ENCODE data around the gene ISYNA1.

ISYNA1 gene

GRCh38 chr19:18390065-18390907 lies 47.6 kb downstream of the ISYNA1 start:
- DNase-seq = no peak

DNA sequence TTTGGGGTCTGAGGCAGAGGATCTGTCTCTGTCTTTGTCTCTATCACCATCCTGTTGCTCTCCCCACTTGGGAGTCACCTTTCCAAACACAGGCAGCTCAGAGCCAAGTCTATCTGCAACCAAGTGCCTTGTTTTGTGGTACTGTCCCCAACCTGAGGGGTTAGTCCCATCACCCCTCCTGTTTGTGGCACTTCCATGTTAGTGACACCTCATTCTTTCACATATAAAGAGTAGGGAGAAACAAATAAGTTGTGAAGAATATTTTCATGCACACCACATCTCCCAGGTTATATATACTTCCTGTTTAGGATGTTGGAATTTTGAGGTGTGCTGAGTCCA lies 48.2 kb downstream of the ISYNA1 start:
- DNase-seq = no peak

- DNase-seq = no peak
These were observed 48.8 kb downstream of the ISYNA1 start for GRCh38 chr19:18388960-18389725.

DNA sequence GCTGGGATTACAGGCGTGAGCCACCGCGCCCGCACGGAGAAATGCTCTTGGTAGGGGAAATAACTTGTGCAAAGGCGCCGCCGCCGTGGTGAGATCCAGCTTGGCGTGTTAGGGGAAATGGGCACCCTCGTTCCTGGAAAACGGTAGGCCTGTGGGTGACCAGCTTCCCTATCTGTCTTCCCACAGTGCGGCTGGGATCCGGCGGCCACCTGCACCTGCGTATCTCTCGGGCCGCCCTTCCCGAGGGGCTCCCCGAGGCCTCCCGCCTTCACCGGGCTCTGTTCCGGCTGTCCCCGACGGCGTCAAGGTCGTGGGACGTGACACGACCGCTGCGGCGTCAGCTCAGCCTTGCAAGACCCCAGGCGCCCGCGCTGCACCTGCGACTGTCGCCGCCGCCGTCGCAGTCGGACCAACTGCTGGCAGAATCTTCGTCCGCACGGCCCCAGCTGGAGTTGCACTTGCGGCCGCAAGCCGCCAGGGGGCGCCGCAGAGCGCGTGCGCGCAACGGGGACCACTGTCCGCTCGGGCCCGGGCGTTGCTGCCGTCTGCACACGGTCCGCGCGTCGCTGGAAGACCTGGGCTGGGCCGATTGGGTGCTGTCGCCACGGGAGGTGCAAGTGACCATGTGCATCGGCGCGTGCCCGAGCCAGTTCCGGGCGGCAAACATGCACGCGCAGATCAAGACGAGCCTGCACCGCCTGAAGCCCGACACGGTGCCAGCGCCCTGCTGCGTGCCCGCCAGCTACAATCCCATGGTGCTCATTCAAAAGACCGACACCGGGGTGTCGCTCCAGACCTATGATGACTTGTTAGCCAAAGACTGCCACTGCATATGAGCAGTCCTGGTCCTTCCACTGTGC lies 49.6 kb downstream of the ISYNA1 start:
- peak; percentile 44 for DNase-seq

DNA sequence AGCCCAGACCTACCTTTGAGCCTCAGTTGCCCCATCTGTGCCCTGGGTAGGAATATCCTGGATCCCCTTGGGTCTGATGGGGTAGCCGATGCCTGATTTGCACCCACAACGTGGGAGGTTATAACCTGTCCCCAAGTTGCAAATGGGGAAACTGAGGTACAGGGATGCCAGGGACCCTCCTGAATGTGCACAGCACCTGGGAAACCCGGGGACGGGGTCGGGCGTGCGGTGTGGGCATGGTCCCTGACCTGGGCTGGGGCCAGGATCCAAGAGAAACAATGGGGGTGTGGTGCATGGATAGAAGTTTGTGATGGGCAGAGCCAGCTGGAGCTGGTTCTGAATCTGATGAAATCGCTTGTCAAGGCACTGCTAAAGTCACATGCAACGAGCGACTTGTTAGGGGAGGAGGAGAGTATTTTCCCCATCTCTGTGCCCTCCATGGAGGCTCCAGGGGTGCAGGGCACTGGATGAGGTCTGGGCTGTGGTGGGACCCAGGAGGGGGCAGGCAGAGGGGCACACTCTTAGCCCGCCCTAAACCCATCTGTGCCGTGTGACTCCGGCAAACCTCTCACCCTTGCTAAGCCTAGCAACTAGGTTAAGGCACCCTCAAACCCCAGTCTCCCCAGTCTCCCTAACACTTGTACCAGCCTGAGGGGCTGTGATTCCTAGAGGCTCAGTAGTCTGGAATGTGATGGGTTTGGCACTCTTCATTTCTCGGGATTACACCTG lies 51.2 kb downstream of the ISYNA1 start:
- DNase-seq = no peak

GRCh38 chr19:18385675-18386542 lies 52.0 kb downstream of the ISYNA1 start, which contains the start of gene GDF15:
Gene GDF15 (plus strand): TSS chr19:18386158. CDS start chr19:18386190, 32 bp downstream.
- DNase-seq = no peak

- DNase-seq = no peak
These were observed 52.6 kb downstream of the ISYNA1 start for GRCh38 chr19:18385359-18385674.

DNA sequence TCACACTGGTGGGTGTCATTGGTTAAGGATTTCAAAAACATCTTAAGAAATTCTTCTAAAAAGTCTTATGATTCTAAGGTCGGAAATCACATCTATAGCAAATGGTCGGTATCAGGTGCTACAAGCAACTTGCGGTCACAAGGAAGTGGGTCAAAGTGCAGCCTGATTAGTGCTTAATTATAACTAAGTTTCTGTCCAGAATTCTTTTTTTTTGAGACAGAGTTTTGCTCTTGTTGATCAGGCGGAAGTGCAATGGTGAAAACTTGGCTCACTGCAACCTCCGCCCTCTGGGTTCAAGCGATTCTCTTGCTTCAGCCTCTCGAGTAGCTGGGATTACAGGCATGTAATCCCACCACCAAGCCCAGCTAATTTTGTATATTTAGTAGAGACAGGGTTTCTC lies 53.2 kb downstream of the ISYNA1 start:
- no peak for DNase-seq
